ENCODE data around the gene USE1.

DNA sequence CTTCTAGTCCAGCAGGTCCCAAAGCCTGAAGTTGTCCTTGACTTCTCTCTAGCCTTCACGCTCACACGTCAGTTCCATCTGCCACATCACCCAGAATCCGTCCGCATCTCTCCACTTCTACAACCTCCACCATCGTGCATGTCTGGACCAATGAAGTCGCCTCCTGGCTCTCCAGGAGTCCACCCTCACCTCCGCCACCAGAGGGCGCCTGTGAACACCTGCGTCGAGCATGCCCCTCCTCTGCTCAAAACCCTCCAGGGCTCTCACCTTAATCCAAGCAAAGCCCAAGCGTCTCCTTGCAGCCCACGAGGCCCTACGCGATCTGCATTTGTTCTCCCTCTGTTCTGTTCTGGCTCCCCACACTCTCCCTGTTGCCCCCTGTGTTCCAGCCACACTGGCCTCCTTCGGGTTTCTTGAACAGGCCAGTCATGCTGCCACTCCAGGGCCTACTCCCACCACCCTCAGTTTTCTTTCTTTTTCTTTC lies 45.7 kb downstream of the USE1 start:
- TF ChIP-seq, protein P1, sequence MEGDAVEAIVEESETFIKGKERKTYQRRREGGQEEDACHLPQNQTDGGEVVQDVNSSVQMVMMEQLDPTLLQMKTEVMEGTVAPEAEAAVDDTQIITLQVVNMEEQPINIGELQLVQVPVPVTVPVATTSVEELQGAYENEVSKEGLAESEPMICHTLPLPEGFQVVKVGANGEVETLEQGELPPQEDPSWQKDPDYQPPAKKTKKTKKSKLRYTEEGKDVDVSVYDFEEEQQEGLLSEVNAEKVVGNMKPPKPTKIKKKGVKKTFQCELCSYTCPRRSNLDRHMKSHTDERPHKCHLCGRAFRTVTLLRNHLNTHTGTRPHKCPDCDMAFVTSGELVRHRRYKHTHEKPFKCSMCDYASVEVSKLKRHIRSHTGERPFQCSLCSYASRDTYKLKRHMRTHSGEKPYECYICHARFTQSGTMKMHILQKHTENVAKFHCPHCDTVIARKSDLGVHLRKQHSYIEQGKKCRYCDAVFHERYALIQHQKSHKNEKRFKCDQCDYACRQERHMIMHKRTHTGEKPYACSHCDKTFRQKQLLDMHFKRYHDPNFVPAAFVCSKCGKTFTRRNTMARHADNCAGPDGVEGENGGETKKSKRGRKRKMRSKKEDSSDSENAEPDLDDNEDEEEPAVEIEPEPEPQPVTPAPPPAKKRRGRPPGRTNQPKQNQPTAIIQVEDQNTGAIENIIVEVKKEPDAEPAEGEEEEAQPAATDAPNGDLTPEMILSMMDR (IDR thresholded peaks at IDR 0.05; ENCODE audit: low read length): peak; percentile 97
- no peak for TF ChIP-seq EZH2 (optimal IDR thresholded peaks at IDR 0.05; ENCODE audit: low read depth, low read length)
- no peak for TF ChIP-seq EZH2phosphoT487 (IDR thresholded peaks at IDR 0.05; ENCODE audit: low read length)

All from MM.1S (cell line).